Mesothelial cell of epicardium (in vitro differentiated cells): ENCODE measurements around the gene SLC25A47. TPM values are rescaled to one million over a fixed set of nuclear protein-coding genes. Genes with fewer than 3 reads are reported as not detected.
A peak's percentile ranks its signal among the peaks of the same experiment; 100 is the strongest.

Experiments used
- DNase-seq, 2 experiments: peaks; one replicate each; pipeline ENCODE4 v3.0.0; 2021; ENCODE audit warnings: low spot score in 2 of 2; ENCODE audit not compliant: unreplicated experiment in 2 of 2
- H3K27ac Mint-ChIP-seq: 2 replicates; pipeline ENCODE4 v1.8.0; 2021; ENCODE audit warnings: mixed read lengths
- H3K27me3 Mint-ChIP-seq: 2 replicates; pipeline ENCODE4 v1.8.0; 2021; ENCODE audit warnings: low read depth, mixed read lengths
- H3K36me3 Mint-ChIP-seq: 2 replicates; pipeline ENCODE4 v1.8.0; 2021; ENCODE audit warnings: mixed read lengths
- H3K4me1 Mint-ChIP-seq: 2 replicates; pipeline ENCODE4 v1.8.0; 2021; ENCODE audit warnings: mixed read lengths
- H3K4me3 Mint-ChIP-seq: 2 replicates; pipeline ENCODE4 v1.8.0; 2021; ENCODE audit warnings: mild to moderate bottlenecking, moderate library complexity, mixed read lengths
- H3K9me3 Mint-ChIP-seq: 2 replicates; pipeline ENCODE4 v1.8.0; 2021; ENCODE audit warnings: mixed read lengths
- total RNA-seq: library from RNA; stranded (reverse); gene quantifications from 3 replicates; pipeline ENCODE4 v1.2.1, GENCODE V29; 2021
- TF ChIP-seq, protein P1 (sequence below): fragments of 200-600 bp; sonication (generic); IDR thresholded peaks from one replicate; pipeline ENCODE4 v1.5.0; 2021; ENCODE audit warnings: antibody characterized with exemption; ENCODE audit not compliant: unreplicated experiment

The SLC25A47 gene
- total RNA-seq, 1 donor from 2014 or later, result not detected

DNA sequence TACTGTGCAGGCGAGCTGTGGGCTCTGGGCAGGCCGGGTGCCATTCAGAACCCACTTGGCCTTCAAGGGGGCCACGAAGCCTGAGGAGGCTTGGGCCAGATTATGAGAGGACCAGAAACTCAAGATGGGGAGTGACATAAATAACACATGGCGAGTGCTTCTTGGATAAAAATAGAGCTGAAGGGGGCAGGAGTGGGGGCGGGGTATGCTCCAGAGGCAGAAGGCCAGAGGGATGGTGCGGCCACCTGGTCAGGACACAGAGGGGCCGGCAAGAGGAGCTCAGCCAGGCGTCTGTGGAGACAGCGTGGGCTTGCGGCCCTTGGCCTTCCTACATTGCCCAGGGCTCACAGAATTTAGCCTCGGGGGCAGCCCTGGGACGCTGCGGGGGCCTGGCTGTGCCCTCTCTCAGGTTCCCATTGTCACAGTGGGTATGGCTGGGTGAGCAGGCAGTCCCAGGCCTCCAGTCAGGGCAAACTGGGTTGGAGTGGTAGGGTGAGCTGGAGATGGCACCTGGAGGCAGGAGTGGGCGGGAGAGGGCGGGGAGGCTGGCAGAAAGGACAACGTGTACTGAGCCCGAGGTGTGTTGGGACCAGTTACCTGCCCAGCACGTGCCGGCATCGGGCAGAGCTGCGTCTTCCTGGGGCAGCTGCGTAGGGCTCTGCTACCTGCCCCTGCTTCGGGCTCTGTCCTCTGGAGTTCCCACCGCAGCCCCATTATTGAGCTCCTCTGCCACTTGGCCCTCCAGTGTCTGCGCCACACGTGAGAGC is 9.5 kb upstream of the SLC25A47 start:
- peaks cover 16% of the 10 kb centered on the region for H3K4me1 Mint-ChIP-seq
- H3K4me3 Mint-ChIP-seq, result no peak overlapping the region
- no peak overlapping the region for H3K27ac Mint-ChIP-seq
- no peaks in the 10 kb centered on the region for H3K9me3 Mint-ChIP-seq
- TF ChIP-seq, protein P1, sequence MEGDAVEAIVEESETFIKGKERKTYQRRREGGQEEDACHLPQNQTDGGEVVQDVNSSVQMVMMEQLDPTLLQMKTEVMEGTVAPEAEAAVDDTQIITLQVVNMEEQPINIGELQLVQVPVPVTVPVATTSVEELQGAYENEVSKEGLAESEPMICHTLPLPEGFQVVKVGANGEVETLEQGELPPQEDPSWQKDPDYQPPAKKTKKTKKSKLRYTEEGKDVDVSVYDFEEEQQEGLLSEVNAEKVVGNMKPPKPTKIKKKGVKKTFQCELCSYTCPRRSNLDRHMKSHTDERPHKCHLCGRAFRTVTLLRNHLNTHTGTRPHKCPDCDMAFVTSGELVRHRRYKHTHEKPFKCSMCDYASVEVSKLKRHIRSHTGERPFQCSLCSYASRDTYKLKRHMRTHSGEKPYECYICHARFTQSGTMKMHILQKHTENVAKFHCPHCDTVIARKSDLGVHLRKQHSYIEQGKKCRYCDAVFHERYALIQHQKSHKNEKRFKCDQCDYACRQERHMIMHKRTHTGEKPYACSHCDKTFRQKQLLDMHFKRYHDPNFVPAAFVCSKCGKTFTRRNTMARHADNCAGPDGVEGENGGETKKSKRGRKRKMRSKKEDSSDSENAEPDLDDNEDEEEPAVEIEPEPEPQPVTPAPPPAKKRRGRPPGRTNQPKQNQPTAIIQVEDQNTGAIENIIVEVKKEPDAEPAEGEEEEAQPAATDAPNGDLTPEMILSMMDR, result no peak
- DNase-seq, result no peak
- no peaks in the 10 kb centered on the region for H3K27me3 Mint-ChIP-seq
- no peaks in the 10 kb centered on the region for H3K36me3 Mint-ChIP-seq

DNA sequence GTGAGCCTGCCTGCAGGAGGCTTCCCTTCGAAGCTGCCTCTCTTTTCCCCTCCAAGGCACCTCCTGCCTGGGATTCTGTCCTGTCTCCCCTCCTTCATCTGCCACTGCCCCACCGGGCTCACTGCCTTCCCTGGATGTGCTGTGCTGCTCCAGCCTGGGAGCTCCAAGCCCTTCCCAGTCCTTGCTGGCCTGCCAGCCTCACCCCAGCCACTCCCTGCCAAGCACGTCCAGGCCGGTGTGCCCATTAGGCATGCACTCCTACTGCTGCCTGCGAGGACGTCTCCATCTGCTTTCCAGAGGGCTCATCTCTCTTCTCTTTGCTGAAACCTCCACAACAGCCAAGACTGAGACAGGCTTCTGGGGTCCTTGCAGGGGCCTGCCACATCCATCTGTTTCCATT is 8.4 kb upstream of the SLC25A47 start:
- H3K4me3 Mint-ChIP-seq, result no peak overlapping the region
- H3K9me3 Mint-ChIP-seq, result no peaks in the 10 kb centered on the region
- DNase-seq, result no peak
- peaks cover 13% of the 10 kb centered on the region for H3K4me1 Mint-ChIP-seq
- H3K36me3 Mint-ChIP-seq, result no peaks in the 10 kb centered on the region
- H3K27ac Mint-ChIP-seq, result no peak overlapping the region
- no peaks in the 10 kb centered on the region for H3K27me3 Mint-ChIP-seq
- TF ChIP-seq, protein P1, result no peak

DNA sequence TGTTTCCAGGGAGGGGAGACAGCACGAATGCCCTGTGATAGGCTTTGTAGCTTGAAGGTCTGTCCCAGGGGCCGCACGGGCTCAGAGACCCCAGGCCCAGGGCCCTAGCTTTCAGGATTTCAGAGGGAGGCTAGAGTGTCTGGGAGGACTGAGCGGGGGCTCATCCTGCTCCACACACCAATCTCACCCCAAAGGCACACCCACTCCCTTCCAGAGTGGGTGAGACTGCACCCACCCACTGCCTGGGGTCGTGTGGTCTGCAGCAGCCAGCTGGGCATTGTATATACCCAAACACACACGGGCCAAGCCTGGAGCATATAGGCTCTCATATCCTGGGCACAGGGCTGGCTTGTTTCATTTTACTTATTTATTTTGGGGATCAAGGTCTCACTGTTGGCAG is 5.8 kb upstream of the SLC25A47 start:
- TF ChIP-seq, protein P1, result no peak
- H3K36me3 Mint-ChIP-seq, result no peaks in the 10 kb centered on the region
- H3K9me3 Mint-ChIP-seq, result no peaks in the 10 kb centered on the region
- DNase-seq, result no peak
- H3K4me1 Mint-ChIP-seq, result peaks cover 4% of the 10 kb centered on the region
- H3K27me3 Mint-ChIP-seq, result no peaks in the 10 kb centered on the region
- no peak overlapping the region for H3K27ac Mint-ChIP-seq
- no peak overlapping the region for H3K4me3 Mint-ChIP-seq

DNA sequence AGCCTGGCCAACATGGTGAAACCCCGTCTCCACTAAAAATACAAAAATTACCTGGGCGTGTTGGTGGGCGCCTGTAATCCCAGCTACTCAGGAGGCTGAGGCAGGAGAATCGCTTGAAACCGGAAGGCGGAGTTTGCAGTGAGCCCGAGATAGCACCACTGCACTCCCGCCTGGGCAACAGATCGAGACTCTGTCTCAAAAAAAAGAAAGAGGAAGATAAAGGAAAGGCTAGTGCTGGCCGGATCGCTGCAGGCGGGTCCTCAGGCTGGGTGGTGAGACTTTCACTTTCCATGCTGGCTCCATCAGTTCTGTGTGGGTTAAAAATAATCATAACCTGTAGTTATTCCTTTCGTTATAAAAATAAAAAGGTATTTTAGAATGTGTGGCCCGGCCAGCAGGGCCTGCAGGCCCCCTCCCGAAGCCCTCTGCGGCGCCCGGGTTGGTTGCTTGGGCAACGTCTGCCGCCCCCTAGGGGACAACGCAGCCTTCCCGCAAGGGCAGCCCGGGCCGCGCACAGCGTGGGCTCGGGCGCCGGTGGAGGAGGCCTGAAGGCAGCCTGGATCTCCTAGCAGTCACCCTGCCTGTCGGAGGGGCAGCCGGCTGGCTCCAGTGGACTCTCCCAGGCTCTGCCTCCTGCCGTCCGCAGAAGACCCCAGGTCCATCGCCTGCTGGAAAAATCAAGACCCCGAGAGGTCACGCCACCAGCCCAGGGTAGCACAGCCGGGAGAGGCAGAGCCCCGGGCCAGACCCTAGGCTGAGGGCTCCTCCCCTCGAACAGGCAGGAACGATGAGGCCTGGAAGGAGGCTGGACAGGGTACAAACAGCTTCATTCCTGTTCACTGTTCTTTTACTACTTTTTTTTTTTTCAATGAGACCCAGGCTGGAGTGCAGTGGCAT is 5.0 kb upstream of the SLC25A47 start:
- no peaks in the 10 kb centered on the region for H3K27me3 Mint-ChIP-seq
- no peaks in the 10 kb centered on the region for H3K36me3 Mint-ChIP-seq
- no peak overlapping the region for H3K4me3 Mint-ChIP-seq
- H3K9me3 Mint-ChIP-seq, result no peaks in the 10 kb centered on the region
- peak in 1 of 2 experiments; percentile 58 for DNase-seq
- no peak overlapping the region for H3K27ac Mint-ChIP-seq
- TF ChIP-seq, protein P1, result peak; percentile 49
- H3K4me1 Mint-ChIP-seq, result no peaks in the 10 kb centered on the region

DNA sequence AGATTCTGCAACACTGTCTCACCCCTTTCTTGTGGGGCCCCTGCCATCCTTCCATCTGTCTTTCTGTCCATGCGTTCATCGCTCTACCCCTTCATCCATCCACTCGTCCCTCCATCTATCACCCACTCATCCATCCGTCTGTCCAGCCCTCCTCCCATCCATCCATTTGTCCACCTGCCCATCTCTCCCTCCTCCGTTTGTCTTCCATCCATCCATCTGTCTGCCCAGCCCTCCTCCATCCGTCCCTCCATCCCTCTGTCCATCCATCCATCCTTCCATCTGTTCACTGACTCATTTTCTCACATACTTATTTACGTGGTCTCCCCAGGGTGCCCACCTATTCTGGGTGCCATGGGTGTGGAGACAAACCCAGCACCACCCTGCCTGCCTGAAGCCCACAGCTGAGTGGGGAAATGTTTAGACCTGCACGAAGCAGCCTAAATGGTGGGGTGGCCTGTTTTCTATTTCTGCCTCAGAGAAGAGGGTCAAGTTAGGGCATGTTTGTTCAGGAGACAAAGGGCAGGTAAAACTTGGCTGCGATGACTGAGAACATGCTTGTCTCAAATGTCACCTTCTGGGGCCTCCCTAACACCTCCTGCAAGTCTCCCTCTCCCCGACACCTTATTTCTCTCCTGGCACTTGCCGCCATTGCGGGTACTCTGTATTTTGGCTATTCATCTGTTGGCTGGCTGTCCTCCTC is 2.8 kb upstream of the SLC25A47 start:
- no peaks in the 10 kb centered on the region for H3K27me3 Mint-ChIP-seq
- DNase-seq, result no peak
- no peaks in the 10 kb centered on the region for H3K36me3 Mint-ChIP-seq
- TF ChIP-seq, protein P1, result no peak
- no peaks in the 10 kb centered on the region for H3K9me3 Mint-ChIP-seq
- no peak overlapping the region for H3K4me3 Mint-ChIP-seq
- no peaks in the 10 kb centered on the region for H3K4me1 Mint-ChIP-seq
- no peak overlapping the region for H3K27ac Mint-ChIP-seq
